GM12878 (cell line): Measurements from ENCODE around the gene PFN3. TPM values are rescaled to one million over a fixed set of nuclear protein-coding genes. Genes with fewer than 3 reads are reported as not detected.

ENCODE experiments used
- ATAC-seq: fragments of 200-7000 bp; cut with Tn5 transposase; 3 replicates; pipeline ENCODE4 v1.9.1; 2020; ENCODE audit warnings: mild to moderate bottlenecking, moderate library complexity
- BruUV-seq: library from RNA; stranded (reverse); fragments of 400-500 nt; replicated peaks from 2 replicates; lab custom pipeline; 2021; lab: Mats Ljungman, UMichigan
- CTCF ChIA-PET: fragments of 300-600 bp; sonication (Branson Sonifier 250); formaldehyde crosslinking; extraction: SDS; loops from one replicate; lab custom pipeline; 2021; ENCODE audit warnings: inconsistent platforms; lab: Yijun Ruan, JAX
- POLR2A ChIA-PET: fragments of 350-600 bp; formaldehyde crosslinking; extraction: SDS; loops from one replicate; lab custom pipeline; 2021; ENCODE audit warnings: inconsistent platforms; lab: Charles Lee
- RAD21 ChIA-PET: fragments of 300-600 bp; sonication (Branson Sonifier 250); formaldehyde crosslinking; loops from one replicate; lab custom pipeline; 2023; ENCODE audit warnings: antibody characterized with exemption; ENCODE audit not compliant: unreplicated experiment; lab: Charles Lee
- SMC1A ChIA-PET: fragments of 300-600 bp; sonication (Branson Sonifier 250); formaldehyde crosslinking; loops from one replicate; lab custom pipeline; 2023; ENCODE audit not compliant: unreplicated experiment, uncharacterized antibody; lab: Charles Lee
- DNase-seq: peaks from one replicate; pipeline ENCODE4 v3.0.0-alpha.2; 2011; ENCODE audit warnings: low read depth, low spot score
- FAIRE-seq: peaks from 3 replicates; lab custom pipeline; 2011; peaks lifted over from hg19 to GRCh38; lab: Jason Lieb, UNC
- H2AFZ ChIP-seq: 2 replicates; pipeline ENCODE4 v1.6.0; 2011; ENCODE audit warnings: low read depth, low read length, control low read depth; ENCODE audit not compliant: control insufficient read depth
- H3K27ac ChIP-seq: 2 replicates; pipeline ENCODE4 v1.5.1; 2011; ENCODE audit warnings: control low read depth; ENCODE audit not compliant: control insufficient read depth, insufficient read depth
- H3K27me3 ChIP-seq, 2 experiments: replicated peaks in 1 of 2; 2 replicates each; pipeline versions ENCODE4 v1.6.0 to v1.6.1; 2011; ENCODE audit warnings: low read length in 1 of 2; ENCODE audit not compliant: control insufficient read depth in 2 of 2, insufficient read depth in 2 of 2
- H3K36me3 ChIP-seq, 2 experiments: 2 replicates each; pipeline ENCODE4 v1.5.1; 2011; ENCODE audit warnings: low read length in 1 of 2; ENCODE audit not compliant: control insufficient read depth in 2 of 2, insufficient read depth in 2 of 2
- H3K4me1 ChIP-seq: 2 replicates; pipeline ENCODE4 v1.6.1; 2011; ENCODE audit warnings: mild to moderate bottlenecking, low read length, moderate library complexity, mixed read lengths; ENCODE audit not compliant: control insufficient read depth, insufficient read depth
- H3K4me2 ChIP-seq: 2 replicates; pipeline ENCODE4 v1.6.0; 2011; ENCODE audit warnings: control low read depth; ENCODE audit not compliant: control insufficient read depth, insufficient read depth
- H3K4me3 ChIP-seq: fragments of 200-600 bp; sonication (generic); 2 replicates; pipeline ENCODE4 v1.5.1; 2016
- H3K79me2 ChIP-seq: 2 replicates; pipeline ENCODE4 v1.6.0; 2011; ENCODE audit warnings: low read length; ENCODE audit not compliant: control insufficient read depth, insufficient read depth
- H3K9ac ChIP-seq: 2 replicates; pipeline ENCODE4 v1.8.0; 2011; ENCODE audit warnings: low read length, control low read depth, mixed read lengths; ENCODE audit not compliant: control insufficient read depth, insufficient read depth
- H3K9me3 ChIP-seq: replicated peaks from 3 replicates; pipeline ENCODE4 v1.5.1; 2011; ENCODE audit warnings: mild to moderate bottlenecking, low read length; ENCODE audit not compliant: control insufficient read depth, insufficient read depth
- H4K20me1 ChIP-seq: 2 replicates; pipeline ENCODE4 v1.6.0; 2011; ENCODE audit not compliant: control insufficient read depth, insufficient read depth
- ATF7 ChIP-seq: fragments of 450-650 bp; IDR thresholded peaks from 2 replicates; pipeline ENCODE4 v1.6.1; 2016; ENCODE audit warnings: low read depth, mild to moderate bottlenecking
- MTA2 ChIP-seq: fragments of 450-650 bp; IDR thresholded peaks from 2 replicates; pipeline ENCODE4 v1.6.1; 2016; ENCODE audit warnings: low read depth, mild to moderate bottlenecking, moderate library complexity
- MYC ChIP-seq: IDR thresholded peaks from 2 replicates; pipeline ENCODE4 v1.6.1; 2011; ENCODE audit warnings: mild to moderate bottlenecking, low read length, moderate library complexity, inconsistent platforms; ENCODE audit not compliant: insufficient read depth, insufficient replicate concordance, insufficient read length, severe bottlenecking
- NFXL1 ChIP-seq: fragments of 450-650 bp; IDR thresholded peaks from 2 replicates; pipeline ENCODE4 v1.6.1; 2017; ENCODE audit warnings: antibody characterized with exemption, mild to moderate bottlenecking, borderline replicate concordance
- NKRF ChIP-seq: fragments of 450-650 bp; conservative IDR thresholded peaks from 2 replicates; pipeline ENCODE4 v1.6.1; 2017; ENCODE audit warnings: mild to moderate bottlenecking, moderate library complexity
- NR2F1 ChIP-seq: fragments of 450-650 bp; conservative IDR thresholded peaks from 2 replicates; pipeline ENCODE4 v1.6.1; 2017; ENCODE audit warnings: mild to moderate bottlenecking
- POLR2AphosphoS5 ChIP-seq: IDR thresholded peaks from 2 replicates; pipeline ENCODE4 v1.6.1; 2011; ENCODE audit warnings: mild to moderate bottlenecking, low read length, inconsistent platforms
- REST ChIP-seq: IDR thresholded peaks from 2 replicates; pipeline ENCODE4 v1.6.1; 2012; ENCODE audit warnings: mild to moderate bottlenecking, low read depth, low read length
- SMC3 ChIP-seq: IDR thresholded peaks from 2 replicates; pipeline ENCODE4 v1.6.1; 2011; ENCODE audit warnings: low read length, improper control_type of control experiment, borderline replicate concordance
- WGBS: methylation state at CpG from one replicate; pipeline ENCODE4 v1.1.6; 2016; ENCODE audit warnings: low lambda C conversion rate; ENCODE audit not compliant: insufficient replicate concordance, insufficient coverage; ENCODE audit errors: missing lambda C conversion rate; 5-methylcytosine and 5-hydroxymethylcytosine counted together
- in situ Hi-C: fragments of 300-500 bp; cut with MboI; formaldehyde crosslinking; loops from 9 replicates; pipeline ENCODE4 v1.14.3; 2018; ENCODE audit warnings: mixed read lengths
- intact Hi-C: fragments of 100-400 bp; cut with micrococcal nuclease; formaldehyde crosslinking; loops from one replicate; pipeline ENCODE4 v1.14.2; 2022; ENCODE audit not compliant: unreplicated experiment
- polyA plus RNA-seq, 11 experiments: library from polyadenylated mRNA; depleted of rRNA in 4 of 11; unstranded in 6 of 11; stranded (reverse) in 5 of 11; fragments of >200 nt; fragmentation: Nextera tagmentation in 4 of 11; fragmentation: Illumina TruSeq in 1 of 11; extraction: Ambion mirVana in 4 of 11; extraction: Trizol in 1 of 11; gene quantifications; 1 replicate in 1 of 11; 2 replicates in 10 of 11; pipeline versions ENCODE4 v1.2.1 to v1.2.3, GENCODE V29; 2011 to 2016; ENCODE audit warnings: inconsistent platforms in 2 of 11, missing spikeins in 2 of 11, low read depth in 1 of 11
- total RNA-seq, 4 experiments: library from RNA; depleted of rRNA in 3 of 4; stranded (reverse); fragments of >200 nt in 3 of 4; fragmentation: Illumina TruSeq in 1 of 4; extraction: Trizol in 1 of 4; gene quantifications; 2 replicates each; pipeline versions ENCODE4 v1.2.1 to v1.2.3, GENCODE V29; 2013 to 2021

PFN3 gene
- total and polyA plus RNA-seq, 10 of the 15 experiments (the other 5 are each of a cell fraction or from before 2014, with no cell fraction given) = not detected

- peak; percentile 66 for TF ChIP-seq MYC
- TF ChIP-seq NKRF = peak; percentile 15; the same call in 1 of the 2 replicates
These were observed 46.7 kb upstream of the PFN3 start (continued) for GRCh38 chr5:177447066-177447610.

GRCh38 chr5:177446200-177447065, 46.0 kb upstream of the PFN3 start, which contains the start of gene PRR7:
Gene PRR7, plus strand, starts transcription at chr5:177446814. Its CDS starts 8,254 bp downstream, at chr5:177455068.
- no peaks in the 10 kb centered on the region for H3K9me3 ChIP-seq
- no peaks in the 10 kb centered on the region for H3K27me3 ChIP-seq
- ChIA-PET SMC1A (interaction anchor here (0.6 to 7.4 kb wide), 10 partner anchors 9 to 91 kb away, joined by 3 to 105 read pairs (median 7); partner anchors contain the start of genes GRK6 and PFN3), CTCF (interaction anchor here (0.7 to 16.4 kb wide), 11 partner anchors 8 to 137 kb away, joined by 3 to 391 read pairs (median 4); partner anchors contain the start of genes GRK6 and PFN3), POLR2A (interaction anchor here (0.6 to 13.6 kb wide), 10 partner anchors 7 to 82 kb away, joined by 3 to 358 read pairs (median 7); partner anchors contain the start of genes F12 and GRK6), RAD21 (interaction anchor here (1.0 to 13.5 kb wide), 8 partner anchors 9 to 82 kb away, joined by 3 to 291 read pairs (median 14); partner anchors contain the start of genes GRK6 and PDLIM7)
- BruUV-seq = no TSS peak
- H3K4me1 ChIP-seq = peaks cover 32% of the 10 kb centered on the region
- peak within 1 kb of the TSS; percentile 78 for H3K4me3 ChIP-seq
- peaks cover 0 to 3% of the 10 kb centered on the region in 2 experiments; a peak in 3 of 4 replicates for H3K36me3 ChIP-seq
- H4K20me1 ChIP-seq = no peaks in the 10 kb centered on the region
- peak within 1 kb of the TSS; percentile 81 for H3K9ac ChIP-seq
- peak within 1 kb of the TSS; percentile 63 for H2AFZ ChIP-seq
- intact Hi-C loops = no loop called here
- DNase-seq (no peak), ATAC-seq (peak; percentile 55), FAIRE-seq (peak; percentile 68)
- H3K4me2 ChIP-seq = peak within 1 kb of the TSS; percentile 99
- peak within 1 kb of the TSS; percentile 79 for H3K27ac ChIP-seq
- peaks cover 14% of the 10 kb centered on the region for H3K79me2 ChIP-seq
- in situ Hi-C loops = loop anchor here (5.0 kb wide), 1 partner anchor 129 kb away; no protein-coding TSS in a partner anchor
- WGBS = 1% methylated on average over 51 of the region's 89 CpGs
- peak; percentile 73; the same call in 1 of the 2 replicates for TF ChIP-seq POLR2AphosphoS5
- no peak for TF ChIP-seq REST
- TF ChIP-seq SMC3 = peak; percentile 15; the same call in 1 of the 2 replicates
- no peak for TF ChIP-seq MTA2
- TF ChIP-seq NR2F1 = 0 out of 2 replicates have a peak, but pooled peaks have one; percentile 73
- 0 out of 2 replicates have a peak, but pooled peaks have one; percentile 45 for TF ChIP-seq NFXL1
- no peak for TF ChIP-seq ATF7
